ENCODE measurements around the gene LRCH4.

The LRCH4 gene

GRCh38 chr7:100563809-100564400, 22.0 kb downstream of the LRCH4 start:
- peak; percentile 87 for TF ChIP-seq CTCF (IDR thresholded peaks at IDR 0.05; ENCODE audit: extremely low read depth, missing control alignments)
- peak; percentile 83 for DNase-seq (ENCODE audit: low spot score)

GRCh38 chr7:100563100-100563564, 22.8 kb downstream of the LRCH4 start:
- no peak for TF ChIP-seq CTCF (IDR thresholded peaks at IDR 0.05; ENCODE audit: extremely low read depth, missing control alignments)
- no peak for DNase-seq (ENCODE audit: low spot score)

- no peak for DNase-seq (ENCODE audit: low spot score)
- no peak for TF ChIP-seq CTCF (IDR thresholded peaks at IDR 0.05; ENCODE audit: extremely low read depth, missing control alignments)
These were observed 23.5 kb downstream of the LRCH4 start for GRCh38 chr7:100562195-100563099.

GRCh38 chr7:100561491-100562194, 24.3 kb downstream of the LRCH4 start:
- no peak for TF ChIP-seq CTCF (IDR thresholded peaks at IDR 0.05; ENCODE audit: extremely low read depth, missing control alignments)
- no peak for DNase-seq (ENCODE audit: low spot score)

GRCh38 chr7:100559127-100559526, 26.8 kb downstream of the LRCH4 start:
- TF ChIP-seq CTCF (IDR thresholded peaks at IDR 0.05; ENCODE audit: extremely low read depth, missing control alignments) = no peak
- no peak for DNase-seq (ENCODE audit: low spot score)

GRCh38 chr7:100556541-100556940, 29.4 kb downstream of the LRCH4 start:
- no peak for DNase-seq (ENCODE audit: low spot score)
- no peak for TF ChIP-seq CTCF (IDR thresholded peaks at IDR 0.05; ENCODE audit: extremely low read depth, missing control alignments)

GRCh38 chr7:100555701-100556100, 30.2 kb downstream of the LRCH4 start:
- no peak for TF ChIP-seq CTCF (IDR thresholded peaks at IDR 0.05; ENCODE audit: extremely low read depth, missing control alignments)
- DNase-seq (ENCODE audit: low spot score) = no peak

Data from GM20000 (cell line).